Stimulated activated CD4-positive, alpha-beta T cell treated with anti-CD3 and anti-CD28 coated beads, Interleukin-12 subunit alpha, Interleukin-12 subunit beta, amount 100 ng/mL, for 4 hours (primary cell): ENCODE data around the gene SPSB2.

ENCODE experiments used
- DNase-seq: peaks from one replicate; pipeline ENCODE4 v3.0.0-alpha.2; 2020

The SPSB2 gene

GRCh38 chr12:6829536-6830220 is 43.4 kb downstream of the SPSB2 start:
- DNase-seq, result no peak

- peak; percentile 44 for DNase-seq
Observed at GRCh38 chr12:6828781-6829535, 44.1 kb downstream of the SPSB2 start.

- no peak for DNase-seq
Observed at GRCh38 chr12:6827982-6828780, 44.9 kb downstream of the SPSB2 start, which contains the start of gene P3H3. Gene P3H3 (plus strand): TSS chr12:6828407. CDS start chr12:6828441, 34 bp downstream.

GRCh38 chr12:6827437-6827911 is 45.6 kb downstream of the SPSB2 start:
- peak; percentile 53 for DNase-seq

- no peak for DNase-seq
Observed at GRCh38 chr12:6826734-6827436, 46.2 kb downstream of the SPSB2 start.

GRCh38 chr12:6826125-6826733 is 46.9 kb downstream of the SPSB2 start:
- DNase-seq, result no peak

GRCh38 chr12:6825398-6826124 is 47.5 kb downstream of the SPSB2 start:
- DNase-seq, result peak; percentile 82

GRCh38 chr12:6824901-6825381 is 48.2 kb downstream of the SPSB2 start:
- no peak for DNase-seq

- DNase-seq, result no peak
Observed at GRCh38 chr12:6824085-6824775, 48.9 kb downstream of the SPSB2 start.

GRCh38 chr12:6823182-6824084 is 49.7 kb downstream of the SPSB2 start:
- DNase-seq, result no peak

- DNase-seq, result no peak
Observed at GRCh38 chr12:6822426-6823135, 50.5 kb downstream of the SPSB2 start.

- DNase-seq, result no peak
Observed at GRCh38 chr12:6821591-6822425, 51.3 kb downstream of the SPSB2 start, which contains the start of gene GPR162. Gene GPR162 (plus strand): TSS chr12:6821821. CDS start chr12:6823899, 2,078 bp downstream.
